HCT116 (cell line): Measurements from ENCODE around the gene RTN4RL2. TPM values are rescaled to one million over a fixed set of nuclear protein-coding genes. Genes with fewer than 3 reads are reported as not detected.

Experiments used
- ATAC-seq: fragments of 200-7000 bp; cut with Tn5 transposase; 2 replicates; pipeline ENCODE4 v1.9.1; 2020; ENCODE audit warnings: mild to moderate bottlenecking, moderate library complexity
- BruUV-seq: library from RNA; stranded (reverse); fragments of 400-500 nt; replicated peaks from 2 replicates; lab custom pipeline; 2021; lab: Mats Ljungman, UMichigan
- CTCF ChIA-PET: fragments of 300-600 bp; sonication (Branson Sonifier 250); formaldehyde crosslinking; loops from one replicate; lab custom pipeline; 2021; ENCODE audit warnings: antibody characterized with exemption; lab: Charles Lee
- POLR2A ChIA-PET: fragments of 300-600, 350-600 bp; sonication (Branson Sonifier 250); formaldehyde crosslinking; loops from one replicate; lab custom pipeline; 2021; ENCODE audit warnings: antibody characterized with exemption; lab: Charles Lee
- RAD21 ChIA-PET, 2 experiments: fragments of 300-600 bp; sonication (Branson Sonifier 250); formaldehyde crosslinking; loops; one replicate each; lab custom pipeline; 2023; ENCODE audit warnings: low total read pairs in 2 of 2; ENCODE audit not compliant: uncharacterized antibody in 2 of 2, unreplicated experiment in 2 of 2, low non-redundant PET in 1 of 2; lab: Charles Lee
- DNase-seq: peaks from one replicate; pipeline ENCODE4 v3.0.0-alpha.2; 2010; ENCODE audit warnings: low read depth, low spot score
- H2AFZ ChIP-seq: fragments of 200-600 bp; shearing (Covaris generic), sonication (generic); 2 replicates; pipeline ENCODE4 v1.6.1; 2017; ENCODE audit warnings: low read depth, mixed run types, mixed read lengths, antibody characterized with exemption, low read length; ENCODE audit not compliant: poor library complexity, severe bottlenecking
- H3K27ac ChIP-seq: 2 replicates; pipeline ENCODE4 v1.5.1; 2012; ENCODE audit warnings: low read depth, low read length
- H3K27me3 ChIP-seq: fragments of 200-600 bp; sonication (generic); 2 replicates; pipeline ENCODE4 v1.6.1; 2016; ENCODE audit warnings: mixed run types, low read length, mixed read lengths; ENCODE audit not compliant: insufficient read depth
- H3K36me3 ChIP-seq, 2 experiments: fragments of 200-500 bp in 1 of 2; fragments of 200-600 bp in 1 of 2; sonication (Bioruptor generic) in 1 of 2; sonication (generic) in 1 of 2; 2 replicates each; pipeline versions ENCODE4 v1.5.1 to v1.6.1; 2014 to 2016; ENCODE audit warnings: low read length in 2 of 2, inconsistent platforms in 1 of 2, mixed read lengths in 1 of 2, mixed run types in 1 of 2; ENCODE audit not compliant: insufficient read depth in 2 of 2, control insufficient read depth in 1 of 2
- H3K4me1 ChIP-seq, 2 experiments: fragments of 200-600 bp in 1 of 2; sonication (generic) in 1 of 2; 2 replicates each; pipeline versions ENCODE4 v1.5.1 to v1.6.1; 2012 to 2017; ENCODE audit warnings: low read length in 2 of 2, inconsistent platforms in 1 of 2, mild to moderate bottlenecking in 1 of 2, mixed read lengths in 1 of 2, mixed run types in 1 of 2, moderate library complexity in 1 of 2; ENCODE audit not compliant: insufficient read depth in 2 of 2, control insufficient read depth in 1 of 2
- H3K4me2 ChIP-seq: fragments of 200-600 bp; sonication (generic); 2 replicates; pipeline ENCODE4 v1.6.1; 2017; ENCODE audit warnings: mixed run types, low read length, mixed read lengths
- H3K4me3 ChIP-seq, 2 experiments: fragments of 200-600 bp in 1 of 2; sonication (generic) in 1 of 2; replicated peaks in 1 of 2; 2 replicates each; pipeline ENCODE4 v1.5.1; 2011 to 2016; ENCODE audit warnings: low read length in 2 of 2, control low read depth in 1 of 2, low read depth in 1 of 2, mild to moderate bottlenecking in 1 of 2, mixed read lengths in 1 of 2, mixed run types in 1 of 2
- H3K79me2 ChIP-seq: fragments of 200-600 bp; sonication (generic); 2 replicates; pipeline ENCODE4 v1.6.1; 2017; ENCODE audit warnings: mild to moderate bottlenecking, mixed run types, low read length, moderate library complexity, mixed read lengths; ENCODE audit not compliant: insufficient read depth
- H3K9ac ChIP-seq: fragments of 200-600 bp; sonication (generic); 2 replicates; pipeline ENCODE4 v1.6.1; 2016; ENCODE audit warnings: low read length, mixed read lengths
- H3K9me2 ChIP-seq: fragments of 200-600 bp; sonication (generic), shearing (Covaris generic); 2 replicates; pipeline ENCODE4 v1.6.1; 2017; ENCODE audit warnings: mixed run types, mild to moderate bottlenecking, moderate library complexity; ENCODE audit not compliant: insufficient read depth
- H3K9me3 ChIP-seq, 2 experiments: fragments of 200-500 bp in 1 of 2; fragments of 200-600 bp in 1 of 2; sonication (Bioruptor generic) in 1 of 2; sonication (generic) in 1 of 2; 2 replicates each; pipeline ENCODE4 v1.6.1; 2014 to 2017; ENCODE audit warnings: low read length in 2 of 2, mixed read lengths in 2 of 2, inconsistent platforms in 1 of 2, low read depth in 1 of 2, mild to moderate bottlenecking in 1 of 2, mixed run types in 1 of 2, moderate library complexity in 1 of 2; ENCODE audit not compliant: control insufficient read depth in 1 of 2, insufficient read depth in 1 of 2
- H4K20me1 ChIP-seq: fragments of 200-600 bp; sonication (generic), shearing (Covaris generic); 2 replicates; pipeline ENCODE4 v1.6.1; 2017; ENCODE audit warnings: mixed run types, mild to moderate bottlenecking, moderate library complexity; ENCODE audit not compliant: insufficient read depth
- CEBPB ChIP-seq: IDR thresholded peaks from 2 replicates; pipeline ENCODE4 v1.6.1; 2012; ENCODE audit warnings: low read depth
- EGR1 ChIP-seq: IDR thresholded peaks from 2 replicates; pipeline ENCODE4 v1.6.1; 2012; ENCODE audit warnings: low read depth
- ELF1 ChIP-seq: IDR thresholded peaks from 2 replicates; pipeline ENCODE4 v1.6.1; 2012; ENCODE audit warnings: low read depth, borderline replicate concordance
- EZH2 ChIP-seq: fragments of 200-600 bp; sonication (generic); IDR thresholded peaks from 2 replicates; pipeline ENCODE4 v1.6.1; 2017; ENCODE audit warnings: antibody characterized with exemption, mixed run types
- EZH2phosphoT487 ChIP-seq: fragments of 200-600 bp; IDR thresholded peaks from 2 replicates; pipeline ENCODE4 v1.6.1; 2018; ENCODE audit warnings: antibody characterized with exemption, borderline replicate concordance
- FOSL1 ChIP-seq: IDR thresholded peaks from 2 replicates; pipeline ENCODE4 v1.6.1; 2012; ENCODE audit warnings: low read depth
- JUND ChIP-seq: IDR thresholded peaks from 2 replicates; pipeline ENCODE4 v1.6.1; 2012
- POLR2A ChIP-seq: IDR thresholded peaks from 2 replicates; pipeline ENCODE4 v1.7.0; 2011; ENCODE audit warnings: borderline replicate concordance; ENCODE audit not compliant: insufficient read depth, insufficient read length; ENCODE audit errors: extremely low read depth
- POLR2AphosphoS5 ChIP-seq: IDR thresholded peaks from 2 replicates; pipeline ENCODE4 v1.6.1; 2011; ENCODE audit warnings: mild to moderate bottlenecking, low read depth, low read length, moderate library complexity
- RAD21 ChIP-seq: IDR thresholded peaks from 2 replicates; pipeline ENCODE4 v1.6.1; 2012; ENCODE audit warnings: low read depth, mild to moderate bottlenecking
- SIN3A ChIP-seq: IDR thresholded peaks from 2 replicates; pipeline ENCODE4 v1.6.1; 2012; ENCODE audit warnings: low read depth
- SP1 ChIP-seq: IDR thresholded peaks from 2 replicates; pipeline ENCODE4 v1.6.1; 2012; ENCODE audit warnings: low read depth
- SRF ChIP-seq: IDR thresholded peaks from 2 replicates; pipeline ENCODE4 v1.6.1; 2012; ENCODE audit warnings: low read depth
- TCF7L2 ChIP-seq: IDR thresholded peaks from 2 replicates; pipeline ENCODE4 v1.7.0; 2011; ENCODE audit warnings: borderline replicate concordance, inconsistent platforms; ENCODE audit not compliant: insufficient read depth, insufficient read length; ENCODE audit errors: extremely low read depth
- ZFX ChIP-seq: fragments of 450-650 bp; IDR thresholded peaks from 2 replicates; pipeline ENCODE4 v1.6.1; 2017
- ZNF274 ChIP-seq: fragments of 200-500 bp; sonication (Bioruptor generic); IDR thresholded peaks from 2 replicates; pipeline ENCODE4 v1.6.1; 2014; ENCODE audit warnings: mild to moderate bottlenecking, low read depth, low read length, inconsistent platforms
- intact Hi-C: fragments of 100-400 bp; cut with micrococcal nuclease; formaldehyde crosslinking; loops from 2 replicates; pipeline ENCODE4 v1.10.0; 2022
- total RNA-seq: library from RNA; stranded (reverse); gene quantifications from one replicate; pipeline ENCODE4 v1.2.1, GENCODE V29; 2021; ENCODE audit not compliant: unreplicated experiment
- TF ChIP-seq, protein P1 (sequence below): IDR thresholded peaks from 2 replicates; pipeline ENCODE4 v1.6.1; 2011; ENCODE audit warnings: mild to moderate bottlenecking, low read length, moderate library complexity; ENCODE audit not compliant: insufficient replicate concordance; ENCODE audit errors: extremely low read depth
- TF ChIP-seq, protein P2 (sequence below), 3 experiments: fragments of 200-600 bp in 1 of 3; sonication (generic) in 1 of 3; IDR thresholded peaks in 2 of 3; conservative IDR thresholded peaks in 1 of 3; 2 replicates each; pipeline ENCODE4 v1.5.1; 2012 to 2017; ENCODE audit warnings: low read depth in 2 of 3, low read length in 2 of 3, antibody characterized with exemption in 1 of 3, borderline replicate concordance in 1 of 3, control low read depth in 1 of 3, mild to moderate bottlenecking in 1 of 3, mixed read lengths in 1 of 3, mixed run types in 1 of 3, moderate library complexity in 1 of 3; ENCODE audit not compliant: insufficient read depth in 1 of 3
- TF ChIP-seq, protein P3 (sequence below): IDR thresholded peaks from 2 replicates; pipeline ENCODE4 v1.6.1; 2012; ENCODE audit warnings: low read depth
- TF ChIP-seq, protein P4 (sequence below): IDR thresholded peaks from 2 replicates; pipeline ENCODE4 v1.6.1; 2012

RTN4RL2 gene
- total RNA-seq, 1 experiment from 2014 or later, result 24.0 TPM

DNA sequence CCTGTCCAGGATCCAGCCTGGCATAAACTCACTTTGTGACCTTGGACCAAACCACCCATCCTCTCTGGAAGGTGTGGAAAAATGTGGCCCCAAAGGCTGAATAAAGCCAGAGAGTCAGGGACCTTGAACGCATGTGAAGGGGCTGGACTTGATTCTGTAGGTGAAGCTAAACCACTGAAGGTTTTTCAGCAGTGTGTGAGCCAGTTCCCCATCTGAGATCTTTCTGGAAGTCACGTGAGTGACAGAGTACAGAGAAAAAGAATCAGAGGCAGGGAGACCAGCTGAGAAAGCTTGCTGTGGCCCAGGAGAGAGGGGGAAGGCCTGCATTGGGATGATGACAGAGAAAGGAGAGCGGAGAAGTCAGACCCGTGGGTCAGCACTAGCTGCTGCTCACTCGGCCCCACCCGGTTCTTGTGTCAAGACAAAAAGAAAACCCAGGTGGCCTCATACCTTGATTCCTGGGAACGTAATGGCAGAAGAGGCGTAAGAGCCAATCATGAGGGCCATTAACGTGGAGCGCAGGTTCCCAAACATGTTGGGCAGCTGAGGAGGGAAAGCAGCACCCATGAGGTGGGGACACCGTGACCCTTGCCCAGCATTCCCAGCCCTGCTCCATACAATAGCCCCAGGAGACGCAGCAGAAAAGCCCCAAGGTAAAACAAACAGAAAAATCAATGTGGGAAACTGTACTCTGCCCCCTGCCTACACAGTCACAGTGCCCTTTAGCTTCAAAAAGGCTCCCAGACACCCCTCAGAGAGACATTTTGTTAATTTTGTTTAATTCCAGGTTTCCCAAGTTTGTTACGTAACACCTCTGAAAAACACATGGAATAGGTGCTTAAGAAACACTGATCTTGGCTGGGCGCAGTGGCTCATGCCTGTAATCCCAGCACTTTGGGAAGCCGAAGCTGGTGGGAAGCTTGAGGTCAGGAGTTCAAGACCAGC is 37.2 kb downstream of the RTN4RL2 start:
- no peak overlapping the region for H3K4me2 ChIP-seq
- H3K79me2 ChIP-seq, result no peaks in the 10 kb centered on the region
- ATAC-seq, result no peak
- H2AFZ ChIP-seq, result no peak overlapping the region
- no peak for TF ChIP-seq SIN3A
- TF ChIP-seq ZFX, result no peak
- TF ChIP-seq FOSL1, result no peak
- no peak for TF ChIP-seq SP1
- no peak for TF ChIP-seq ZNF274
- TF ChIP-seq POLR2A, result no peak
- TF ChIP-seq, protein P1, sequence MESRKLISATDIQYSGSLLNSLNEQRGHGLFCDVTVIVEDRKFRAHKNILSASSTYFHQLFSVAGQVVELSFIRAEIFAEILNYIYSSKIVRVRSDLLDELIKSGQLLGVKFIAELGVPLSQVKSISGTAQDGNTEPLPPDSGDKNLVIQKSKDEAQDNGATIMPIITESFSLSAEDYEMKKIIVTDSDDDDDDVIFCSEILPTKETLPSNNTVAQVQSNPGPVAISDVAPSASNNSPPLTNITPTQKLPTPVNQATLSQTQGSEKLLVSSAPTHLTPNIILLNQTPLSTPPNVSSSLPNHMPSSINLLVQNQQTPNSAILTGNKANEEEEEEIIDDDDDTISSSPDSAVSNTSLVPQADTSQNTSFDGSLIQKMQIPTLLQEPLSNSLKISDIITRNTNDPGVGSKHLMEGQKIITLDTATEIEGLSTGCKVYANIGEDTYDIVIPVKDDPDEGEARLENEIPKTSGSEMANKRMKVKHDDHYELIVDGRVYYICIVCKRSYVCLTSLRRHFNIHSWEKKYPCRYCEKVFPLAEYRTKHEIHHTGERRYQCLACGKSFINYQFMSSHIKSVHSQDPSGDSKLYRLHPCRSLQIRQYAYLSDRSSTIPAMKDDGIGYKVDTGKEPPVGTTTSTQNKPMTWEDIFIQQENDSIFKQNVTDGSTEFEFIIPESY, result no peak
- TF ChIP-seq EZH2phosphoT487, result no peak
- no peak for TF ChIP-seq POLR2AphosphoS5
- no peak for TF ChIP-seq CEBPB
- no peak for TF ChIP-seq ELF1
- TF ChIP-seq TCF7L2, result no peak
- TF ChIP-seq, protein P2, sequence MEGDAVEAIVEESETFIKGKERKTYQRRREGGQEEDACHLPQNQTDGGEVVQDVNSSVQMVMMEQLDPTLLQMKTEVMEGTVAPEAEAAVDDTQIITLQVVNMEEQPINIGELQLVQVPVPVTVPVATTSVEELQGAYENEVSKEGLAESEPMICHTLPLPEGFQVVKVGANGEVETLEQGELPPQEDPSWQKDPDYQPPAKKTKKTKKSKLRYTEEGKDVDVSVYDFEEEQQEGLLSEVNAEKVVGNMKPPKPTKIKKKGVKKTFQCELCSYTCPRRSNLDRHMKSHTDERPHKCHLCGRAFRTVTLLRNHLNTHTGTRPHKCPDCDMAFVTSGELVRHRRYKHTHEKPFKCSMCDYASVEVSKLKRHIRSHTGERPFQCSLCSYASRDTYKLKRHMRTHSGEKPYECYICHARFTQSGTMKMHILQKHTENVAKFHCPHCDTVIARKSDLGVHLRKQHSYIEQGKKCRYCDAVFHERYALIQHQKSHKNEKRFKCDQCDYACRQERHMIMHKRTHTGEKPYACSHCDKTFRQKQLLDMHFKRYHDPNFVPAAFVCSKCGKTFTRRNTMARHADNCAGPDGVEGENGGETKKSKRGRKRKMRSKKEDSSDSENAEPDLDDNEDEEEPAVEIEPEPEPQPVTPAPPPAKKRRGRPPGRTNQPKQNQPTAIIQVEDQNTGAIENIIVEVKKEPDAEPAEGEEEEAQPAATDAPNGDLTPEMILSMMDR (IDR thresholded peaks at IDR 0.05 in 2 of 3, conservative IDR thresholded peaks at IDR 0.05 in 1 of 3; ENCODE audit: borderline replicate concordance in 1 of 3, insufficient read depth in 1 of 3, low read depth in 2 of 3, low read length in 2 of 3), result no peak
- no peak for TF ChIP-seq SRF
- no peak for TF ChIP-seq EZH2
- TF ChIP-seq JUND, result no peak
- TF ChIP-seq EGR1, result no peak
- TF ChIP-seq RAD21, result no peak
- TF ChIP-seq, protein P3, sequence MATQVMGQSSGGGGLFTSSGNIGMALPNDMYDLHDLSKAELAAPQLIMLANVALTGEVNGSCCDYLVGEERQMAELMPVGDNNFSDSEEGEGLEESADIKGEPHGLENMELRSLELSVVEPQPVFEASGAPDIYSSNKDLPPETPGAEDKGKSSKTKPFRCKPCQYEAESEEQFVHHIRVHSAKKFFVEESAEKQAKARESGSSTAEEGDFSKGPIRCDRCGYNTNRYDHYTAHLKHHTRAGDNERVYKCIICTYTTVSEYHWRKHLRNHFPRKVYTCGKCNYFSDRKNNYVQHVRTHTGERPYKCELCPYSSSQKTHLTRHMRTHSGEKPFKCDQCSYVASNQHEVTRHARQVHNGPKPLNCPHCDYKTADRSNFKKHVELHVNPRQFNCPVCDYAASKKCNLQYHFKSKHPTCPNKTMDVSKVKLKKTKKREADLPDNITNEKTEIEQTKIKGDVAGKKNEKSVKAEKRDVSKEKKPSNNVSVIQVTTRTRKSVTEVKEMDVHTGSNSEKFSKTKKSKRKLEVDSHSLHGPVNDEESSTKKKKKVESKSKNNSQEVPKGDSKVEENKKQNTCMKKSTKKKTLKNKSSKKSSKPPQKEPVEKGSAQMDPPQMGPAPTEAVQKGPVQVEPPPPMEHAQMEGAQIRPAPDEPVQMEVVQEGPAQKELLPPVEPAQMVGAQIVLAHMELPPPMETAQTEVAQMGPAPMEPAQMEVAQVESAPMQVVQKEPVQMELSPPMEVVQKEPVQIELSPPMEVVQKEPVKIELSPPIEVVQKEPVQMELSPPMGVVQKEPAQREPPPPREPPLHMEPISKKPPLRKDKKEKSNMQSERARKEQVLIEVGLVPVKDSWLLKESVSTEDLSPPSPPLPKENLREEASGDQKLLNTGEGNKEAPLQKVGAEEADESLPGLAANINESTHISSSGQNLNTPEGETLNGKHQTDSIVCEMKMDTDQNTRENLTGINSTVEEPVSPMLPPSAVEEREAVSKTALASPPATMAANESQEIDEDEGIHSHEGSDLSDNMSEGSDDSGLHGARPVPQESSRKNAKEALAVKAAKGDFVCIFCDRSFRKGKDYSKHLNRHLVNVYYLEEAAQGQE, result no peak
- TF ChIP-seq, protein P4, sequence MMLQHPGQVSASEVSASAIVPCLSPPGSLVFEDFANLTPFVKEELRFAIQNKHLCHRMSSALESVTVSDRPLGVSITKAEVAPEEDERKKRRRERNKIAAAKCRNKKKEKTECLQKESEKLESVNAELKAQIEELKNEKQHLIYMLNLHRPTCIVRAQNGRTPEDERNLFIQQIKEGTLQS, result no peak
- TF ChIP-seq, all 23 proteins: peak for 0
- intact Hi-C loops, result no loop called here
- H3K36me3 ChIP-seq, result no peaks in the 10 kb centered on the region
- CTCF ChIA-PET, result no interaction called here
- H3K9me3 ChIP-seq, result no peaks in the 10 kb centered on the region
- no TSS peak for BruUV-seq
- H3K4me3 ChIP-seq, result no peak overlapping the region
- DNase-seq, result no peak
- no peaks in the 10 kb centered on the region for H3K27me3 ChIP-seq
- peaks cover 16 to 22% of the 10 kb centered on the region in 2 experiments; a peak in 3 of 4 replicates for H3K4me1 ChIP-seq
- no peak overlapping the region for H3K9ac ChIP-seq
- H3K9me2 ChIP-seq, result no peaks in the 10 kb centered on the region
- RAD21 ChIA-PET, result interaction anchor here in 1 of 2 experiments (0.6 kb wide), 1 partner anchor 39 kb away, joined by 3 read pairs; no protein-coding TSS in a partner anchor
- H4K20me1 ChIP-seq, result no peaks in the 10 kb centered on the region
- no peak overlapping the region for H3K27ac ChIP-seq
- POLR2A ChIA-PET, result no interaction called here
